ENCODE measurements around the gene ZBTB20.

GRCh38 chr3:114973536-114973935 lies 173.6 kb downstream of the ZBTB20 start:
- TF ChIP-seq POU6F1 (CRISPR knock-in tag; IDR thresholded peaks at IDR 0.05; ENCODE audit: borderline replicate concordance, low read depth) (no peak), OSR1 (CRISPR knock-in tag; IDR thresholded peaks at IDR 0.05) (no peak), RARB (CRISPR knock-in tag; IDR thresholded peaks at IDR 0.05) (no peak), ZNF70 (CRISPR knock-in tag; IDR thresholded peaks at IDR 0.05) (no peak), PPARA (CRISPR knock-in tag; IDR thresholded peaks at IDR 0.05; ENCODE audit: borderline replicate concordance) (no peak), ZNF565 (CRISPR knock-in tag; conservative IDR thresholded peaks at IDR 0.05; ENCODE audit: low read depth) (no peak), TCF4 (CRISPR knock-in tag; IDR thresholded peaks at IDR 0.05; ENCODE audit: borderline replicate concordance) (no peak), ZFP3 (CRISPR knock-in tag; IDR thresholded peaks at IDR 0.05) (no peak)
- TF ChIP-seq, protein P1, sequence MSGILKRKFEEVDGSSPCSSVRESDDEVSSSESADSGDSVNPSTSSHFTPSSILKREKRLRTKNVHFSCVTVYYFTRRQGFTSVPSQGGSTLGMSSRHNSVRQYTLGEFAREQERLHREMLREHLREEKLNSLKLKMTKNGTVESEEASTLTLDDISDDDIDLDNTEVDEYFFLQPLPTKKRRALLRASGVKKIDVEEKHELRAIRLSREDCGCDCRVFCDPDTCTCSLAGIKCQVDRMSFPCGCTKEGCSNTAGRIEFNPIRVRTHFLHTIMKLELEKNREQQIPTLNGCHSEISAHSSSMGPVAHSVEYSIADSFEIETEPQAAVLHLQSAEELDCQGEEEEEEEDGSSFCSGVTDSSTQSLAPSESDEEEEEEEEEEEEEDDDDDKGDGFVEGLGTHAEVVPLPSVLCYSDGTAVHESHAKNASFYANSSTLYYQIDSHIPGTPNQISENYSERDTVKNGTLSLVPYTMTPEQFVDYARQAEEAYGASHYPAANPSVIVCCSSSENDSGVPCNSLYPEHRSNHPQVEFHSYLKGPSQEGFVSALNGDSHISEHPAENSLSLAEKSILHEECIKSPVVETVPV (CRISPR knock-in tag; IDR thresholded peaks at IDR 0.05): no peak
- TF ChIP-seq, protein P2, sequence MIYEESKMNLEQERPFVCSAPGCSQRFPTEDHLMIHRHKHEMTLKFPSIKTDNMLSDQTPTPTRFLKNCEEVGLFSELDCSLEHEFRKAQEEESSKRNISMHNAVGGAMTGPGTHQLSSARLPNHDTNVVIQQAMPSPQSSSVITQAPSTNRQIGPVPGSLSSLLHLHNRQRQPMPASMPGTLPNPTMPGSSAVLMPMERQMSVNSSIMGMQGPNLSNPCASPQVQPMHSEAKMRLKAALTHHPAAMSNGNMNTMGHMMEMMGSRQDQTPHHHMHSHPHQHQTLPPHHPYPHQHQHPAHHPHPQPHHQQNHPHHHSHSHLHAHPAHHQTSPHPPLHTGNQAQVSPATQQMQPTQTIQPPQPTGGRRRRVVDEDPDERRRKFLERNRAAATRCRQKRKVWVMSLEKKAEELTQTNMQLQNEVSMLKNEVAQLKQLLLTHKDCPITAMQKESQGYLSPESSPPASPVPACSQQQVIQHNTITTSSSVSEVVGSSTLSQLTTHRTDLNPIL (CRISPR knock-in tag; IDR thresholded peaks at IDR 0.05; ENCODE audit: low read depth): no peak

Measured in SK-N-SH treated with all-trans-retinoic acid at 6 μM for 48 hours (cell line).